Uterus (tissue), 2 donors: ENCODE measurements around the gene WASF2.
"Not testable (repeated sequence)": the region's sequence is repeated elsewhere in the genome, so short reads cannot be mapped to it uniquely, and the experiment has no call there.

Source experiments
- CTCF ChIP-seq, 4 experiments: fragments of 200-600 bp in 2 of 4; fragments of 450-650 bp in 2 of 4; sonication (generic) in 2 of 4; IDR thresholded peaks; one replicate each; pipeline ENCODE4 v1.5.1; 2016 to 2019; ENCODE audit warnings: antibody characterized with exemption in 4 of 4, mild to moderate bottlenecking in 2 of 4, moderate library complexity in 1 of 4
- POLR2A ChIP-seq, 2 donors: fragments of 450-650 bp; IDR thresholded peaks; one replicate each; pipeline ENCODE4 v1.6.1; 2016; ENCODE audit warnings: antibody characterized with exemption in 2 of 2, mild to moderate bottlenecking in 1 of 2, moderate library complexity in 1 of 2

- not testable (repeated sequence) for TF ChIP-seq CTCF, POLR2A (IDR thresholded peaks at IDR 0.05)
Measured at GRCh38 chr1:27501159-27501558, 11.2 kb upstream of the WASF2 start.
